H1 (cell line): Measurements from ENCODE around the gene ZNF716. TPM values are rescaled to one million over a fixed set of nuclear protein-coding genes. Genes with fewer than 3 reads are reported as not detected.

Experiments
- CTCF ChIA-PET: fragments of 300-600 bp; sonication (Branson Sonifier 250); formaldehyde crosslinking; loops from one replicate; lab custom pipeline; 2021; ENCODE audit not compliant: partially characterized antibody; lab: Charles Lee
- POLR2A ChIA-PET: fragments of 300-600 bp; sonication (Branson Sonifier 250); formaldehyde crosslinking; loops from one replicate; lab custom pipeline; 2021; ENCODE audit warnings: inconsistent platforms; ENCODE audit not compliant: partially characterized antibody; lab: Charles Lee
- DNase-seq, 2 experiments: peaks; one replicate each; pipeline versions ENCODE4 v3.0.0 to v3.0.0-alpha.2; 2010 to 2022; ENCODE audit warnings: low spot score in 2 of 2, low read depth in 1 of 2, mixed read lengths in 1 of 2
- FAIRE-seq: peaks from 2 replicates; lab custom pipeline; 2011; peaks lifted over from hg19 to GRCh38; lab: Jason Lieb, UNC
- H2AFZ ChIP-seq: 2 replicates; pipeline ENCODE4 v1.8.1; 2012; ENCODE audit warnings: low read length, inconsistent platforms
- H2AK5ac ChIP-seq: 2 replicates; pipeline ENCODE4 v1.6.1; 2013; ENCODE audit warnings: low read depth, low read length
- H2BK120ac ChIP-seq: replicated peaks from 2 replicates; pipeline ENCODE3; 2013; ENCODE audit warnings: low read depth, low read length, inconsistent platforms
- H2BK12ac ChIP-seq: 2 replicates; pipeline ENCODE4 v1.6.1; 2013; ENCODE audit warnings: low read depth, low read length
- H2BK15ac ChIP-seq: 2 replicates; pipeline ENCODE4 v1.6.1; 2013; ENCODE audit warnings: low read length
- H2BK20ac ChIP-seq: 2 replicates; pipeline ENCODE4 v1.6.1; 2013; ENCODE audit warnings: low read length
- H2BK5ac ChIP-seq: 2 replicates; pipeline ENCODE4 v1.6.1; 2013; ENCODE audit warnings: low read depth, low read length
- H3K14ac ChIP-seq: 2 replicates; pipeline ENCODE4 v1.6.1; 2013; ENCODE audit warnings: inconsistent platforms; ENCODE audit not compliant: insufficient read length
- H3K18ac ChIP-seq: 2 replicates; pipeline ENCODE4 v1.6.1; 2013; ENCODE audit warnings: low read length; ENCODE audit errors: extremely low read depth
- H3K23ac ChIP-seq: 2 replicates; pipeline ENCODE4 v1.6.1; 2013; ENCODE audit warnings: inconsistent platforms; ENCODE audit not compliant: insufficient read length
- H3K23me2 ChIP-seq: 2 replicates; pipeline ENCODE4 v1.6.1; 2013; ENCODE audit warnings: low read depth, low read length
- H3K27ac ChIP-seq: 2 replicates; pipeline ENCODE4 v1.6.1; 2011; ENCODE audit warnings: low read depth, low read length, inconsistent platforms
- H3K27me3 ChIP-seq, 4 experiments: replicated peaks in 1 of 4; 1 replicate in 1 of 4; 2 replicates in 3 of 4; pipeline versions ENCODE4 v1.6.1 to v1.8.1; 2011 to 2013; ENCODE audit warnings: low read length in 3 of 4, mild to moderate bottlenecking in 3 of 4, inconsistent platforms in 2 of 4, mixed read lengths in 2 of 4, moderate library complexity in 1 of 4; ENCODE audit not compliant: control insufficient read depth in 3 of 4, insufficient read depth in 3 of 4; ENCODE audit errors: extremely low read depth in 1 of 4
- H3K36me3 ChIP-seq, 4 experiments: 2 replicates each; pipeline versions ENCODE4 v1.6.1 to v1.8.1; 2011 to 2013; ENCODE audit warnings: mild to moderate bottlenecking in 4 of 4, low read length in 3 of 4, moderate library complexity in 2 of 4, control low read depth in 1 of 4, inconsistent platforms in 1 of 4; ENCODE audit not compliant: insufficient read depth in 4 of 4, control insufficient read depth in 2 of 4
- H3K4ac ChIP-seq: replicated peaks from 2 replicates; pipeline ENCODE3; 2013; ENCODE audit warnings: low read length, low read depth, mixed read lengths, inconsistent platforms; ENCODE audit not compliant: insufficient read length
- H3K4me1 ChIP-seq, 4 experiments: replicated peaks in 1 of 4; 1 replicate in 1 of 4; 2 replicates in 3 of 4; pipeline versions ENCODE4 v1.6.1 to v1.8.1; 2011 to 2013; ENCODE audit warnings: low read length in 3 of 4, inconsistent platforms in 2 of 4, mixed read lengths in 1 of 4; ENCODE audit not compliant: insufficient read depth in 4 of 4, control insufficient read depth in 3 of 4
- H3K4me2 ChIP-seq, 2 experiments: 2 replicates each; pipeline versions ENCODE4 v1.6.1 to v1.8.1; 2011 to 2013; ENCODE audit warnings: low read depth in 2 of 2, low read length in 2 of 2, control low read depth in 1 of 2, inconsistent platforms in 1 of 2, mild to moderate bottlenecking in 1 of 2; ENCODE audit not compliant: insufficient read depth in 1 of 2
- H3K4me3 ChIP-seq, 4 experiments: fragments of 200-600, 300-600 bp in 1 of 4; sonication (generic), shearing (Covaris generic), sonication (Bioruptor Twin) in 1 of 4; 2 replicates each; pipeline versions ENCODE4 v1.5.1 to v1.8.1; 2011 to 2016; ENCODE audit warnings: low read length in 4 of 4, low read depth in 3 of 4, control low read depth in 2 of 4, inconsistent platforms in 2 of 4, mild to moderate bottlenecking in 2 of 4, mixed read lengths in 1 of 4, moderate library complexity in 1 of 4; ENCODE audit not compliant: insufficient read depth in 2 of 4; ENCODE audit errors: extremely low read depth in 1 of 4
- H3K56ac ChIP-seq: replicated peaks from 2 replicates; pipeline ENCODE3; 2013; ENCODE audit warnings: low read depth, mild to moderate bottlenecking, mixed read lengths, low read length, inconsistent platforms; ENCODE audit not compliant: insufficient read length
- H3K79me1 ChIP-seq: 2 replicates; pipeline ENCODE4 v1.6.1; 2013; ENCODE audit warnings: low read depth, low read length, control low read depth
- H3K79me2 ChIP-seq, 2 experiments: 2 replicates each; pipeline versions ENCODE4 v1.6.1 to v1.8.1; 2012 to 2013; ENCODE audit warnings: low read length in 2 of 2, mild to moderate bottlenecking in 2 of 2, inconsistent platforms in 1 of 2; ENCODE audit not compliant: insufficient read depth in 2 of 2, control insufficient read depth in 1 of 2
- H3K9ac ChIP-seq, 4 experiments: replicated peaks in 1 of 4; 1 replicate in 1 of 4; 2 replicates in 3 of 4; pipeline versions ENCODE4 v1.6.1 to v1.8.1; 2011 to 2013; ENCODE audit warnings: low read depth in 3 of 4, low read length in 3 of 4, control low read depth in 2 of 4, mild to moderate bottlenecking in 2 of 4, moderate library complexity in 2 of 4, inconsistent platforms in 1 of 4; ENCODE audit errors: extremely low read depth in 1 of 4
- H3K9me3 ChIP-seq, 2 experiments: 2 replicates each; pipeline versions ENCODE4 v1.6.1 to v1.8.1; 2012 to 2013; ENCODE audit warnings: mild to moderate bottlenecking in 2 of 2, moderate library complexity in 2 of 2, control low read depth in 1 of 2, inconsistent platforms in 1 of 2, low read depth in 1 of 2, low read length in 1 of 2, mixed read lengths in 1 of 2; ENCODE audit not compliant: insufficient read depth in 2 of 2
- H4K20me1 ChIP-seq, 2 experiments: replicated peaks in 1 of 2; 2 replicates each; pipeline versions ENCODE3 to v1.8.1; 2011 to 2013; ENCODE audit warnings: inconsistent platforms in 2 of 2, low read length in 2 of 2, mild to moderate bottlenecking in 1 of 2; ENCODE audit not compliant: insufficient read depth in 2 of 2, control insufficient read depth in 1 of 2
- H4K5ac ChIP-seq: 2 replicates; pipeline ENCODE4 v1.6.1; 2013; ENCODE audit warnings: low read length, low read depth, mixed read lengths, inconsistent platforms; ENCODE audit not compliant: insufficient read length
- H4K8ac ChIP-seq: 2 replicates; pipeline ENCODE4 v1.8.0; 2013; ENCODE audit warnings: mild to moderate bottlenecking, moderate library complexity, low read length, inconsistent platforms; ENCODE audit not compliant: insufficient read depth; ENCODE audit errors: extremely low read depth
- H4K91ac ChIP-seq: replicated peaks from 2 replicates; pipeline ENCODE3; 2013; ENCODE audit warnings: low read length, mixed read lengths, inconsistent platforms; ENCODE audit not compliant: insufficient read length
- CHD2 ChIP-seq: IDR thresholded peaks from 2 replicates; pipeline ENCODE4 v1.6.1; 2012; ENCODE audit warnings: low read length, improper control_type of control experiment
- POLR2AphosphoS5 ChIP-seq: IDR thresholded peaks from 2 replicates; pipeline ENCODE4 v1.6.1; 2011; ENCODE audit warnings: low read depth, low read length
- ZNF274 ChIP-seq: IDR thresholded peaks from 2 replicates; pipeline ENCODE4 v1.7.0; 2012; ENCODE audit warnings: low read length, borderline replicate concordance; ENCODE audit errors: extremely low read depth
- WGBS, 2 experiments: shearing (Covaris generic) in 1 of 2; methylation state at CpG; one replicate each; pipeline versions ENCODE4 v1.1.6 to v1.1.7; 2013 to 2015; ENCODE audit warnings: low lambda C conversion rate in 2 of 2, mixed read lengths in 2 of 2, inconsistent platforms in 1 of 2, low coverage in 1 of 2, missing lambda C conversion rate in 1 of 2; ENCODE audit not compliant: insufficient replicate concordance in 2 of 2, insufficient coverage in 1 of 2, insufficient read length in 1 of 2; ENCODE audit errors: extremely low coverage in 1 of 2, missing lambda C conversion rate in 1 of 2; 5-methylcytosine and 5-hydroxymethylcytosine counted together
- polyA plus RNA-seq, 7 experiments: library from polyadenylated mRNA; depleted of rRNA in 3 of 7; stranded (reverse) in 5 of 7; unstranded in 2 of 7; fragments of >200 nt in 5 of 7; fragments of 200-250 nt in 2 of 7; gene quantifications; 1 replicate in 5 of 7; 2 replicates in 1 of 7; 4 replicates in 1 of 7; pipeline versions ENCODE4 v1.2.1 to v1.2.3, GENCODE V29; 2011 to 2013; ENCODE audit warnings: missing spikeins in 2 of 7, mixed read lengths in 2 of 7
- total RNA-seq: library from RNA; stranded (reverse); fragmentation: NEBNext Ultra II Directional; extraction: Animal tissue kit (Norgen Biotek cat#: 25700); gene quantifications from 2 replicates; pipeline ENCODE4 v1.2.1, GENCODE V29; 2021

Gene ZNF716
- total and polyA plus RNA-seq, 2 of the 8 experiments (the other 6 are each of a cell fraction or from before 2014, with no cell fraction given), result not detected

GRCh38 chr7:57432583-57432982 lies 17.4 kb upstream of the ZNF716 start:
- Histone ChIP-seq H3K79me2 (no peaks in the 10 kb centered on the region), H3K4me1 (no peaks in the 10 kb centered on the region), H4K91ac (no peak overlapping the region), H3K9me3 (peaks cover 43 to 59% of the 10 kb centered on the region in 2 experiments), H2BK5ac (no peak overlapping the region), H4K20me1 (no peaks in the 10 kb centered on the region), H3K79me1 (no peaks in the 10 kb centered on the region), H2AK5ac (no peak overlapping the region), H3K4me3 (no peak overlapping the region), H2BK15ac (no peak overlapping the region), H2BK20ac (no peak overlapping the region), H2BK12ac (no peak overlapping the region), H2BK120ac (no peak overlapping the region), H3K23me2 (no peaks in the 10 kb centered on the region), H3K9ac (no peak overlapping the region), H3K23ac (no peak overlapping the region), H4K5ac (no peak overlapping the region), H3K27ac (no peak overlapping the region), H3K4ac (no peak overlapping the region), H3K27me3 (no peaks in the 10 kb centered on the region), H3K18ac (no peak overlapping the region), H4K8ac (no peak overlapping the region), H2AFZ (no peak overlapping the region), H3K36me3 (no peaks in the 10 kb centered on the region), H3K14ac (no peak overlapping the region), H3K4me2 (no peak overlapping the region), H3K56ac (no peak overlapping the region)
- WGBS, 2 experiments, result 60% methylated on average over 3 of the region's 3 CpGs; no CpG with 5 or more reads in 1 of the 2 experiments
- TF ChIP-seq POLR2AphosphoS5 (no peak), CHD2 (no peak), ZNF274 (no peak)
- FAIRE-seq (no peak), DNase-seq (no peak)
- ChIA-PET CTCF (no interaction called here), POLR2A (no interaction called here)
